HepG2 (cell line): ENCODE data around the gene TBC1D22A. TPM values are rescaled to one million over a fixed set of nuclear protein-coding genes. Genes with fewer than 3 reads are reported as not detected.

Experiments
- ARID2 ChIP-seq: sonication (generic); formaldehyde crosslinking; IDR thresholded peaks from 2 replicates; pipeline ENCODE4 v1.8.1; 2022; ENCODE audit warnings: mild to moderate bottlenecking, missing genetic modification reagents, borderline replicate concordance
- ARID3A ChIP-seq: IDR thresholded peaks from 2 replicates; pipeline ENCODE4 v1.6.1; 2012; ENCODE audit warnings: low read depth, low read length, improper control_type of control experiment
- ARID4A ChIP-seq: sonication (generic); formaldehyde crosslinking; IDR thresholded peaks from 2 replicates; pipeline ENCODE4 v1.5.0; 2020; ENCODE audit warnings: mild to moderate bottlenecking, missing genetic modification reagents, borderline replicate concordance
- CEBPG ChIP-seq: IDR thresholded peaks from 2 replicates; pipeline ENCODE4 v1.6.1; 2016
- HNF4G ChIP-seq, 2 experiments: sonication (generic) in 1 of 2; formaldehyde crosslinking in 1 of 2; IDR thresholded peaks; 2 replicates each; pipeline versions ENCODE4 v1.4.0 to v1.6.1; 2011 to 2020; ENCODE audit warnings: borderline replicate concordance in 2 of 2, low read depth in 2 of 2, mild to moderate bottlenecking in 2 of 2, low read length in 1 of 2, missing genetic modification reagents in 1 of 2, moderate library complexity in 1 of 2
- KDM6A ChIP-seq: IDR thresholded peaks from 2 replicates; pipeline ENCODE4 v1.6.1; 2016; ENCODE audit warnings: low read depth
- KLF12 ChIP-seq: sonication (generic); formaldehyde crosslinking; IDR thresholded peaks from 2 replicates; pipeline ENCODE4 v1.4.0; 2020; ENCODE audit warnings: missing genetic modification reagents, borderline replicate concordance
- SP5 ChIP-seq: IDR thresholded peaks from 2 replicates; pipeline ENCODE4 v1.6.1; 2016; ENCODE audit warnings: low read depth, borderline replicate concordance
- TAF15 ChIP-seq: fragments of 200-400 bp; formaldehyde crosslinking; IDR thresholded peaks from one replicate; pipeline ENCODE4 v1.6.1; 2018; ENCODE audit warnings: mild to moderate bottlenecking, low read depth, low read length; ENCODE audit not compliant: poor library complexity, severe bottlenecking
- TCF7L2 ChIP-seq: IDR thresholded peaks from 2 replicates; pipeline ENCODE4 v1.6.1; 2011; ENCODE audit warnings: mild to moderate bottlenecking, low read depth, low read length, moderate library complexity
- ZNF780A ChIP-seq: sonication (generic); formaldehyde crosslinking; IDR thresholded peaks from 2 replicates; pipeline ENCODE4 v1.8.0; 2022; ENCODE audit warnings: mild to moderate bottlenecking, missing genetic modification reagents, moderate library complexity
- polyA plus RNA-seq, 8 experiments: library from polyadenylated mRNA; depleted of rRNA in 3 of 8; stranded (reverse) in 7 of 8; unstranded in 1 of 8; fragments of >200 nt; fragmentation: Illumina TruSeq in 4 of 8; extraction: Trizol in 4 of 8; gene quantifications; 2 replicates each; pipeline versions ENCODE4 v1.2.1 to v1.2.3, GENCODE V29; 2011 to 2016; ENCODE audit warnings: low read depth in 4 of 8, missing spikeins in 1 of 8, mixed read lengths in 1 of 8; ENCODE audit not compliant: insufficient read depth in 1 of 8
- total RNA-seq, 5 experiments: library from RNA; depleted of rRNA; stranded (reverse); fragments of >200 nt; fragmentation: Illumina TruSeq; extraction: Trizol; gene quantifications; 2 replicates each; pipeline ENCODE4 v1.2.3, GENCODE V29; 2016; ENCODE audit warnings: low read depth in 1 of 5
- TF ChIP-seq, protein P1 (sequence below): sonication (generic); formaldehyde crosslinking; IDR thresholded peaks from 2 replicates; pipeline ENCODE4 v1.4.0; 2020; ENCODE audit warnings: missing genetic modification reagents

The TBC1D22A gene
- total and polyA plus RNA-seq, 2 of the 13 experiments (the other 11 are each of a cell fraction or from before 2014, with no cell fraction given): 17.3 to 18.0 TPM

DNA sequence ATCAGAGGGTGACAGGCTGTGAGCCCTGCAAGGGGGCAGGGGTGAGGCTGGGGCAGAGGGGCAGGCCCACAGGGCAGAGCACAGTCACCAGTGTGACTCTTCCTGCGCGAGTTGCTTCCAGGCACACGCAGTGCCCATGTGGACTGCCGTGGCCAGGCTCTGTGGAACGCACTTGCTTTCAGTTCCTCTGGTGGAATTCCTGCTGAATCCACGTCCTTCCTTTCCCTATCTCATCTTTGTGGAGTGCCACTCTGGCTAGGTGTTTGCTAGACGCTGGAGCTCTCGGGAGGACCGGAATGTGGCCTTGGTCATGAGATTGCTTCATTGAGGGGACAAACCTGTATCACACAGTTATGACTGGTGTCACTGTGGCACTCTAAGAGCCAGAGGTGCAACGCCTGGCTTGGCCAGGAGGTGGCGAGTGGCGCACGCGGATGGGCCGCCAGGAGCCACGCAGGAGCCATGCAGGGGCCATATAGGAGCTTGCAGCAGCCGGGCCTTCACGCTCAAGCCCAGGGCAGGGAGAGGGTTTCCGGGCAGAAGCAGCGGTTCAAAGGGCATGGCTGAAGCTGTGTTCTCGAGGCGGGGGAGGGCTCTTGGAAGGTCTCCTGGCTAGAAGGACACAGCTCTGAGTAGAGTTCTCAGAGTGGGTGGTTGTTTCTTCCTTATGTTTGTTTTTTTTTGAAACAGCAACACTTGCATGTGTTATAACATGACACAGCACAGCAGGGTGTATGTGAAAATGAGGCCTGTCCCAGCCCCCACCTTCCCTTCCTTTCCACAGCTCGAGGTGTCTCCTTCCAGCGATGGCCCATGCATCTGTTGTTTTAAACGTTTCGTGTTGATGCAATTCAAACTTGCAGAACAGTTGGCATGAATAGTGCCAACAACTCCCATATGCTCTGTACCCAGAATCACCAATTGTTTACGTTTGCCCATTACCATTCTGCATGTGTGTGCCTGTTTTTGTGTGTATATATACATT lies 36.2 kb downstream of the TBC1D22A start (continued):
- TF ChIP-seq ARID3A (peak; percentile 34; the same call in 1 of the 2 replicates), ARID2 (CRISPR knock-in tag) (0 out of 2 replicates have a peak, but pooled peaks have one; percentile 25), ZNF780A (CRISPR knock-in tag) (no peak), ARID4A (CRISPR knock-in tag) (peak; percentile 54; the same call in 1 of the 2 replicates), TAF15 (no peak), CEBPG (CRISPR knock-in tag) (peak; percentile 98), SP5 (CRISPR knock-in tag) (0 out of 2 replicates have a peak, but pooled peaks have one; percentile 9), KLF12 (CRISPR knock-in tag) (peak; percentile 79), HNF4G (IDR thresholded peaks at IDR 0.05; ENCODE audit: borderline replicate concordance, low read depth, low read length) (peak; percentile 52), HNF4G (CRISPR knock-in tag; IDR thresholded peaks at IDR 0.05; ENCODE audit: borderline replicate concordance, low read depth) (peak; percentile 75; the same call in 1 of the 2 replicates), TCF7L2 (no peak), KDM6A (CRISPR knock-in tag) (0 out of 2 replicates have a peak, but pooled peaks have one; percentile 37)
- TF ChIP-seq, protein P1, sequence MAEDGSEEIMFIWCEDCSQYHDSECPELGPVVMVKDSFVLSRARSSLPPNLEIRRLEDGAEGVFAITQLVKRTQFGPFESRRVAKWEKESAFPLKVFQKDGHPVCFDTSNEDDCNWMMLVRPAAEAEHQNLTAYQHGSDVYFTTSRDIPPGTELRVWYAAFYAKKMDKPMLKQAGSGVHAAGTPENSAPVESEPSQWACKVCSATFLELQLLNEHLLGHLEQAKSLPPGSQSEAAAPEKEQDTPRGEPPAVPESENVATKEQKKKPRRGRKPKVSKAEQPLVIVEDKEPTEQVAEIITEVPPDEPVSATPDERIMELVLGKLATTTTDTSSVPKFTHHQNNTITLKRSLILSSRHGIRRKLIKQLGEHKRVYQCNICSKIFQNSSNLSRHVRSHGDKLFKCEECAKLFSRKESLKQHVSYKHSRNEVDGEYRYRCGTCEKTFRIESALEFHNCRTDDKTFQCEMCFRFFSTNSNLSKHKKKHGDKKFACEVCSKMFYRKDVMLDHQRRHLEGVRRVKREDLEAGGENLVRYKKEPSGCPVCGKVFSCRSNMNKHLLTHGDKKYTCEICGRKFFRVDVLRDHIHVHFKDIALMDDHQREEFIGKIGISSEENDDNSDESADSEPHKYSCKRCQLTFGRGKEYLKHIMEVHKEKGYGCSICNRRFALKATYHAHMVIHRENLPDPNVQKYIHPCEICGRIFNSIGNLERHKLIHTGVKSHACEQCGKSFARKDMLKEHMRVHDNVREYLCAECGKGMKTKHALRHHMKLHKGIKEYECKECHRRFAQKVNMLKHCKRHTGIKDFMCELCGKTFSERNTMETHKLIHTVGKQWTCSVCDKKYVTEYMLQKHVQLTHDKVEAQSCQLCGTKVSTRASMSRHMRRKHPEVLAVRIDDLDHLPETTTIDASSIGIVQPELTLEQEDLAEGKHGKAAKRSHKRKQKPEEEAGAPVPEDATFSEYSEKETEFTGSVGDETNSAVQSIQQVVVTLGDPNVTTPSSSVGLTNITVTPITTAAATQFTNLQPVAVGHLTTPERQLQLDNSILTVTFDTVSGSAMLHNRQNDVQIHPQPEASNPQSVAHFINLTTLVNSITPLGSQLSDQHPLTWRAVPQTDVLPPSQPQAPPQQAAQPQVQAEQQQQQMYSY (CRISPR knock-in tag): peak; percentile 62; the same call in 1 of the 2 replicates
